Left lung (tissue), 10 donors: Measurements from ENCODE around the gene IL17B. TPM values are rescaled to one million over a fixed set of nuclear protein-coding genes. Genes with fewer than 3 reads are reported as not detected.
A peak's percentile ranks its signal among the peaks of the same experiment; 100 is the strongest.

Source experiments
- ATAC-seq: fragments of 200-7000 bp; cut with Tn5 transposase; one replicate; pipeline ENCODE4 v1.9.1; 2020; ENCODE audit warnings: moderate library complexity
- DNase-seq, 4 donors: peaks; one replicate each; pipeline ENCODE4 v3.0.0-alpha.2; 2013 to 2020
- H3K27ac ChIP-seq, 2 donors: fragments of 200-600 bp; sonication (generic) in 1 of 2; one replicate each; pipeline versions ENCODE4 v1.5.0 to v1.8.0; 2020 to 2021
- H3K27me3 ChIP-seq, 2 donors: fragments of 200-600 bp; sonication (generic) in 1 of 2; one replicate each; pipeline versions ENCODE4 v1.5.0 to v1.8.0; 2020 to 2021
- H3K36me3 ChIP-seq, 2 donors: fragments of 200-600 bp; sonication (generic) in 1 of 2; one replicate each; pipeline versions ENCODE4 v1.5.0 to v1.8.0; 2020 to 2021
- H3K4me1 ChIP-seq, 2 donors: fragments of 200-600 bp; one replicate each; pipeline ENCODE4 v1.8.0; 2021
- H3K4me3 ChIP-seq, 2 donors: fragments of 200-600 bp; sonication (generic) in 1 of 2; one replicate each; pipeline versions ENCODE4 v1.5.0 to v1.8.0; 2020 to 2021; ENCODE audit warnings: mild to moderate bottlenecking in 1 of 2
- H3K9me3 ChIP-seq, 2 donors: fragments of 200-600 bp; sonication (generic) in 1 of 2; one replicate each; pipeline versions ENCODE4 v1.5.0 to v1.8.0; 2020 to 2021
- CTCF ChIP-seq, 2 donors: fragments of 200-600 bp; sonication (generic) in 1 of 2; IDR thresholded peaks; one replicate each; pipeline versions ENCODE4 v1.5.0 to v1.8.0; 2021; ENCODE audit warnings: antibody characterized with exemption in 2 of 2
- intact Hi-C, 2 donors: fragments of 100-400 bp; cut with DNase I; formaldehyde crosslinking; loops; one replicate each; pipeline versions ENCODE4 v1.11.2 to v1.14.2; 2022
- polyA plus RNA-seq, 6 donors: library from polyadenylated mRNA; unstranded; fragments of 120-200 nt; gene quantifications; one replicate each; pipeline ENCODE4 v1.2.1, GENCODE V29; 2013; ENCODE audit not compliant: insufficient read length in 6 of 6
- total RNA-seq, 2 donors: library from RNA; stranded (reverse); fragmentation: NEBNext Ultra II Directional; extraction: Animal tissue kit (Norgen Biotek cat#: 25700); gene quantifications; one replicate each; pipeline ENCODE4 v1.2.1, GENCODE V29; 2021
- donor health status: DM: no; HTN: yes; CAD: no.
- donor health status: DM: no; HTN: no; CAD: no.

The IL17B gene
- total and polyA plus RNA-seq, 8 donors, result 0.42 to 1.9 (median 1.4) TPM; not detected in 1

- Histone ChIP-seq H3K4me3 (peak within 1 kb of the TSS; percentile 70 to 92), H3K27me3 (no peaks in the 10 kb centered on the region), H3K9me3 (no peaks in the 10 kb centered on the region), H3K27ac (peak within 1 kb of the TSS; percentile 81 to 91), H3K4me1 (peaks cover 0 to 49% of the 10 kb centered on the region in 2 donors), H3K36me3 (peaks cover 0 to 24% of the 10 kb centered on the region in 2 donors)
- intact Hi-C loops, result no loop called here
- DNase-seq, result peak; percentile 95 to 98 (median 96)
- no peak for TF ChIP-seq CTCF (IDR thresholded peaks at IDR 0.05)
- ATAC-seq, result peak; percentile 97
Observed at GRCh38 chr5:149345147-149345891, 33.8 kb downstream of the IL17B start, which contains the start of gene GRPEL2. TSS of gene GRPEL2 (plus strand) at chr5:149345499. CDS start at chr5:149345540, 41 bp downstream.

GRCh38 chr5:149344151-149344550, 34.9 kb downstream of the IL17B start:
- H3K27ac ChIP-seq, result peak overlapping the region in 1 of 2 donors; percentile 91
- H3K9me3 ChIP-seq, result no peaks in the 10 kb centered on the region
- intact Hi-C loops, result no loop called here
- ATAC-seq (no peak), DNase-seq (no peak)
- peaks cover 0 to 46% of the 10 kb centered on the region in 2 donors for H3K4me1 ChIP-seq
- no peak for TF ChIP-seq CTCF (IDR thresholded peaks at IDR 0.05)
- no peak overlapping the region for H3K4me3 ChIP-seq
- H3K27me3 ChIP-seq, result no peaks in the 10 kb centered on the region
- peaks cover 0 to 12% of the 10 kb centered on the region in 2 donors for H3K36me3 ChIP-seq

DNA sequence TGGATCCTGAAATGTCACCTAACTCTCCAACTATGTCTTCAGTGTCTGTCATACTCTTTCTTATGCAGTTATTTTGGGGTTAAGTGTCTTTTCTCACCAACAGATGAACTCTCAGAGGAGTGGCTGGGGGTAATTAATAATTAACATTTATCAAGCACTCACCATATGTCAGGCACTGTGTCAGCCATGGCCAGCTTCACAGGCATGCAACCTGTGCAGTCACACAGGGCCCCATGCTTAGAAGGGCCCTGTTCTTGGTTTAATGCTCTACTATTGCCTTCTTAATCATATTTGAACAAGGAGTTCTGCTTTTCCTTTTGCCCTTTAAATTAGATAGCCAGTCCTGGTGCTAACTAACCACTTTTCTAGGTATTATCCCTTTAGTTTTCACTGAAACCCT, 37.2 kb downstream of the IL17B start:
- H3K27ac ChIP-seq, result no peak overlapping the region
- intact Hi-C loops, result no loop called here
- H3K27me3 ChIP-seq, result no peaks in the 10 kb centered on the region

DNA sequence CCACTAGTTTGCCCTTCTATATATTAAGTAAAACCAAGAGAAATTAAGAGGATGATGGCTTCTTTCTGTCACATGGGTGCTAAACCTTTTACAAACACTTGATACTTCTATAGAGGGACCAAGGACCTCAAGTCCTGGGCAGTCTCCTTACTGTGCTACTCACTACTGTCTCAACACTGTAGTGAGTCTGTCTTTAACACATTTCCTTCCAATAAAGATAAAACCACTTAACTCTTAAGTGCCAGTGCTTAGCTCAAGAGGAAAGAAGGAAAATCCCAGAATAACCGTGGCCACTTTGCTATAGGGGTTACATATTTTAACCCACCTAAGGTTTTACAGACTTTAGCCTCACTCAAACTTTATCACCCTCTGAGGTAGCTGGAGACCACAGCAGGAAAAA, 38.2 kb downstream of the IL17B start:
- peaks cover 0 to 16% of the 10 kb centered on the region in 2 donors for H3K4me1 ChIP-seq
- ATAC-seq, result peak; percentile 21
- DNase-seq, result no peak
- H3K27ac ChIP-seq, result no peak overlapping the region
- no peak for TF ChIP-seq CTCF (IDR thresholded peaks at IDR 0.05)
- H3K4me3 ChIP-seq, result no peak overlapping the region
- H3K36me3 ChIP-seq, result peaks cover 0 to 4% of the 10 kb centered on the region in 2 donors
- no peaks in the 10 kb centered on the region for H3K27me3 ChIP-seq
- no peaks in the 10 kb centered on the region for H3K9me3 ChIP-seq
- intact Hi-C loops, result no loop called here

More for the DNA sequence above, 37.2 kb downstream of the IL17B start:
- no peak overlapping the region for H3K4me3 ChIP-seq
- H3K36me3 ChIP-seq, result no peaks in the 10 kb centered on the region
- ATAC-seq (no peak), DNase-seq (no peak)
- H3K4me1 ChIP-seq, result peaks cover 0 to 23% of the 10 kb centered on the region in 2 donors
- H3K9me3 ChIP-seq, result no peaks in the 10 kb centered on the region
- no peak for TF ChIP-seq CTCF (IDR thresholded peaks at IDR 0.05)

GRCh38 chr5:149338364-149338763, 40.7 kb downstream of the IL17B start:
- no peaks in the 10 kb centered on the region for H3K4me1 ChIP-seq
- no peaks in the 10 kb centered on the region for H3K9me3 ChIP-seq
- H3K27ac ChIP-seq, result no peak overlapping the region
- H3K27me3 ChIP-seq, result no peaks in the 10 kb centered on the region
- no peak overlapping the region for H3K4me3 ChIP-seq
- TF ChIP-seq CTCF (IDR thresholded peaks at IDR 0.05), result no peak
- DNase-seq, result no peak
- peaks cover 0 to 6% of the 10 kb centered on the region in 2 donors for H3K36me3 ChIP-seq
- peak; percentile 11 for ATAC-seq
- intact Hi-C loops, result no loop called here
